Activated naive CD8-positive, alpha-beta T cell treated with anti-CD3 and anti-CD28 coated beads, Interleukin-2, amount 50 U/mL, for 24 hours (primary cell): ENCODE data around the gene ZBP1.

Source experiments
- ATAC-seq: fragments of 150-1000 bp; cut with Tn5 transposase; one replicate; pipeline ENCODE4 v1.10.0; 2021
- DNase-seq: peaks from one replicate; pipeline ENCODE4 v3.0.0; 2021
- H3K27ac Mint-ChIP-seq: one replicate; pipeline ENCODE4 v1.8.0; 2021; ENCODE audit warnings: mild to moderate bottlenecking, mixed read lengths
- H3K27me3 Mint-ChIP-seq: one replicate; pipeline ENCODE4 v1.8.0; 2021; ENCODE audit warnings: mixed read lengths
- H3K36me3 Mint-ChIP-seq: one replicate; pipeline ENCODE4 v1.8.0; 2021; ENCODE audit warnings: low read depth, mixed read lengths
- H3K4me1 Mint-ChIP-seq: one replicate; pipeline ENCODE4 v1.8.0; 2021; ENCODE audit warnings: mixed read lengths
- H3K4me3 Mint-ChIP-seq: one replicate; pipeline ENCODE4 v1.8.0; 2021; ENCODE audit warnings: mild to moderate bottlenecking, moderate library complexity, mixed read lengths
- H3K9me3 Mint-ChIP-seq: one replicate; pipeline ENCODE4 v1.8.0; 2021; ENCODE audit warnings: mixed read lengths

The ZBP1 gene

DNA sequence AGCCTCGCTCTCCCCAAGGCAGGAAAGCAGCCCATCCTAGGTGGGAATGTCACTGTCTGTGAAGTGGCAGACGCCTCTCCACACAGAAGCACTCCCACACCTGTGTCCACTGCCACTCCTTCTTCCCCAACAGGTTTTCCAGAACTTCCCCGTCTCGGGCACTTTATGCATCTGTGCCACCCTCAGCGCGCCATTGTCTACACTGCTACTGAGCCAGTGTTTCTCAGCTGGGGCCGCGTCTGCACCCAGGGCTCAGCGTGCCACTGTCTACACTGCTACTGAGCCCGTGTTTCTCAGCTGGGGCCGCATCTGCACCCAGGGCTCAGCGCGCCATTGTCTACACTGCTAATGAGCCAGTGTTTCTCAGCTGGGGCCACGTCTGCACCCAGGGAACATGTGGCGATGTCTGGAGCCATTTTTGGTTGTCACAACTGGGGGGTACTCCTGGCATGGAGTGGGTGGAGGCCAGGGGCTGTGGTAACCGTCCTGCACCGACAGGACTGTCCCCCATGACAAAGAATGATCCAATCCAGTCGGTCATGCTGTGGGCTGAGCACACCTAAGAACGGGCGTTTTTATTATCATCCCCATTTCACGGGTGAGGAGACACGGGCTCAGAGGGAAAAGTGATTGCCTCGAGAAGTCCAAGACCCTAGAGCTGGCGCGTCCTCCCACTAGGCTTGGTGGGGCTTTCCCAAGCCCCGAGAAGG, 41.7 kb upstream of the ZBP1 start:
- H3K4me3 Mint-ChIP-seq: no peak overlapping the region
- peaks cover 20% of the 10 kb centered on the region for H3K4me1 Mint-ChIP-seq

DNA sequence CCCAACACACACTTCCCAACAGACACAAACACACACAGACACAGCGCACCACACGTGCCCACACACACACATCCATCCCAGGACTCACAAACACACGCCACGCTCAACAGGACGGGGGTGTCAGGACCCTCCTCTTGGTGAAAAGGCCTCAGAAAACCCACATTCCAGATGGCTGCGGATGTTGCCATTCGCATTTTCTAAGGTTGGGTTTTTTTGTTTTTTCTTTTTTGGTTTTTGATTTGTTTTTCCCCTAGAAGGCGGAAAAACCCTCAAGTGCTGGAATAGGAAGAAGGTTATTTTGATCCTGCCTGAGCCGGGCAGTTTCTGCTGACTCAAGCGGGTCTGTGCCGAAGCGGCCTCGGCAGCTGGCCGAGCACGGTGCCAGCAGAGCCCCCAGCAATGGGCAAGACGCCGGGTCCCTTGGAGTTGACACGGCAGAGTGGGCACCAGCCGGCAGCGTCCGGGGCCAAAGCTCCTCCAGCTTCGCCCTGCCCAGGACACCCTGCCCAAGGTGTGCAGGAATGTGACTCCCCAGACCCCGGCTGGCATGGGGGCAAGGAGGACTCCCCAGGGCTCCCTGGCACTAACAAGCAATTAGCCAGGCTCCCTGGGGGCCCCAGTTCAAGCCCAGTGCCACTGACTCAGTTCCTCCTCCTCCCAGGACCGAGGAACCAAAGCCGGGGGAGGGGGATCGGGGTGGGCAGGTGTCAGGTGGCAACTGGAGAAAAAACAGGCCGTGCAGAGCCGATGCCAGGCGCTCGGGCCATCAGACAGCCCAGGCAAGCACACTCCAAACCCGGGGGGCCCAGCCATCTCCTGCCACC, 40.9 kb upstream of the ZBP1 start:
- no peaks in the 10 kb centered on the region for H3K36me3 Mint-ChIP-seq
- no peak overlapping the region for H3K4me3 Mint-ChIP-seq
- DNase-seq: no peak
- H3K27me3 Mint-ChIP-seq: no peaks in the 10 kb centered on the region
- peaks cover 20% of the 10 kb centered on the region for H3K4me1 Mint-ChIP-seq
- no peak for ATAC-seq
- no peak overlapping the region for H3K27ac Mint-ChIP-seq
- no peaks in the 10 kb centered on the region for H3K9me3 Mint-ChIP-seq

More for the DNA sequence above, 41.7 kb upstream of the ZBP1 start:
- Mint-ChIP-seq H3K9me3 (no peaks in the 10 kb centered on the region), H3K27ac (no peak overlapping the region), H3K27me3 (no peaks in the 10 kb centered on the region), H3K36me3 (no peaks in the 10 kb centered on the region)
- ATAC-seq (no peak), DNase-seq (no peak)

DNA sequence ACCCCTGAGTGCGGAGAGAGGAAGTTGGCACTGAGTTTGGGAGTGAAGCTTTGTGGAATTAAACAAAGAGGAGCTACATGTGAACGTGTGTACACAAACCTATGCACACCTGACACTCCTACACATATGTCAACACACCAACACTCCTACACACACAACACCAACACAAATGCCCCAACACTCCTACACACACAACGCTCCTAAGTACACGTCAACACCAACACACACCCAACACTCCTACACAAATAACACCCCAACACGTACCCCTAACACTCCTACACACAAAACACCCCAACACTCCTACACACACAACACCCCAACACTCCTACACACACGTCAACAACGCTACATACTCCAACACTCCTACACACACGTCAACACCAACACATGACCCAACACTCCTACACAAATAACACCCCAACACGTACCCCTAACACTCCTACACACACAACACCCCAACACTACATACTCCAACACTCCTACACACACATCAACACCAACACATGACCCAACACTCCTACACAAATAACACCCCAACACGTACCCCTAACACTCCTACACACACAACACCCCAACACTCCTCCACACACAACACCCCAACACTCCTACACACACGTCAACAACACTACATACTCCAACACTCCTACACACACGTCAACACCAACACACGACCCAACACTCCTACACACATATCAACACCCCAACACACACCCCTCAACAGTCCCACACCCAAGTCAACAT, 40.1 kb upstream of the ZBP1 start:
- H3K36me3 Mint-ChIP-seq: no peaks in the 10 kb centered on the region
- no peaks in the 10 kb centered on the region for H3K27me3 Mint-ChIP-seq
- no peak overlapping the region for H3K27ac Mint-ChIP-seq
- H3K4me3 Mint-ChIP-seq: no peak overlapping the region
- H3K9me3 Mint-ChIP-seq: no peaks in the 10 kb centered on the region
- DNase-seq: no peak
- ATAC-seq: no peak
- H3K4me1 Mint-ChIP-seq: peaks cover 20% of the 10 kb centered on the region

DNA sequence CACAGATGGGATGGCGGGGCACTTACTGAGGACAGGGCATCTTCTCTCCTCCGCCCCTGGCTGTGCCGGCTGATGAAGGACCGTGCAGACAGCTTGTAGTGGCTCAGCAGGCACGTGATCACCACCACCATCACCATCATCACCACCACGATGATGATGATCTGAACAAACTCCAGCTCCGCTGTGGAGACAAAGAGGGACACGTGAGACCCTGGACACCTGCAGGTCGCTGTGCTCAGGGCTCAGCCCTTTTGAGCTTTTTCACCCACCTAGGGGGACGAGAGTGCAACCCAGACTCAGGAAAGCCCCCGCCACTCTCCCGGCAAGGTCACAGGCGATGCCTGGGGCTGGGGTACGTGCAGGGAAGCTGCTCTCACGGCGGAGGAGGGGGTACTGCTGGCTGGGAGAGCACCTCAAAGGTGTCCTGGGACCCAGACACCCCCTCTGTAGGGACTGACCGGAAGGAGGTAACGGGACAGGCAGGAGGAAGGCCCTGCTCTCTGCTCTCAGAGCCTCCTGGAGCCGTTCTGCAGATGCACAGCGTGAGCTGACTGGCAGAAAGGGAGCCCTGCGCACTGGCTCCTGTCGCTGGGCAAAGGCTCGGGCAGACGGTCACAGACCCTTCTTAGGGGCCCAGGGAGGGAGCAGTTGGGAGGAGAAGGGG, 39.4 kb upstream of the ZBP1 start:
- Mint-ChIP-seq H3K9me3 (no peaks in the 10 kb centered on the region), H3K4me1 (peaks cover 20% of the 10 kb centered on the region), H3K27ac (no peak overlapping the region), H3K36me3 (no peaks in the 10 kb centered on the region), H3K4me3 (no peak overlapping the region), H3K27me3 (no peaks in the 10 kb centered on the region)
- no peak for ATAC-seq
- DNase-seq: no peak

DNA sequence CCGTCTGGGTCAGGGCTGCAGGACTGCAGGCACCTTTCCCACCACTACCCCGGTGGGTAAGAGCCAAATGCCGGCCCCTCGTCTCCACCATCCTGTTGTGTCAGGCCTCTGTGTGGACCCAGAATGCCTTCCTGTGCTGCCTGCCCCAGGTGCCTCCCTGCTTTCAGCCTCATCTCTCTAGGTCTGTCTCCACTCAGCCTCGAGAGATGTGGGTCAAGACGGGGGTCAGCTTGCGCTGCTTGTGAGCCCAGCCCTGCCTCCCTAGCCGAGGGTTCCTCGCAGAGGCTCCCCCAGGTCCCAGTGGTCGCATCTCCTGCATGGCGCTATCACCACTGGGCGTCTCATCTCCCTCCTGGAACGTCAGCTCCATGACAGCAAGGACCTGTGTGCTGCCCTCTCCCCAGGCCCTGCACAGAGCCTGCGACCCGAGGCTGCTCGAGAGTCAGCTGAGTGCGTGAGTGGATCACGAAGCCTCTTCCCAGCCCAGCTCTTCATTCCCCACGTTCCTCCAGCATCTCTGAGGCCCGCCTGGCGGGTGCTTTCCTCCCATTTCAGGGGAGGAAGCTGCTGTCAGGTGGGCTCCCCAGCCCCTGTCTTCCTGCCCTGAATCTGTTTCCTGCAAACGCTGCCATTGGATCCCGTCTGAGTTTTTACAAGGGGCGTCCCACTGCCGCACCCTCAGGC, 38.7 kb upstream of the ZBP1 start:
- ATAC-seq: no peak
- no peaks in the 10 kb centered on the region for H3K9me3 Mint-ChIP-seq
- DNase-seq: no peak
- no peak overlapping the region for H3K27ac Mint-ChIP-seq
- H3K4me3 Mint-ChIP-seq: no peak overlapping the region
- H3K4me1 Mint-ChIP-seq: peaks cover 24% of the 10 kb centered on the region
- no peaks in the 10 kb centered on the region for H3K27me3 Mint-ChIP-seq
- no peaks in the 10 kb centered on the region for H3K36me3 Mint-ChIP-seq

DNA sequence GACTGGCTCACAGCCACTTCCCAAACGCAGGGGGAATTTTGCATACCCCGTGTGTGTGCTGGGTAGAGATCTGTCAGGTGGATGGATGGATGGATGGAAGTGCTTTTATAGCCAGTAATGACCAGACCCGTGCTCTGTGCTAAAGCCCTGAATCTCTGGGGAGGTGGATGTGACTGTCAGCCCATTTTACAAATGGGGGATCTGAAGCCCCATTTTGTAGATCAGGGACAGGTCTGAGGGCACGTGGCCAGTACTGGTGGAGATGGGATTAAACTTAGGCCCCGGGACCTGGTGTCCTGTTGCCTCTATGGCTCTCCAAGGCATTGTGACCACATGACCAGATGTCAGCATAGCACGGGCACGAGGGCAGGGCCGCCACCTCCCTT, 38.2 kb upstream of the ZBP1 start:
- Mint-ChIP-seq H3K9me3 (no peaks in the 10 kb centered on the region), H3K27me3 (no peaks in the 10 kb centered on the region), H3K36me3 (no peaks in the 10 kb centered on the region), H3K4me1 (peaks cover 24% of the 10 kb centered on the region), H3K4me3 (no peak overlapping the region), H3K27ac (no peak overlapping the region)
- ATAC-seq: no peak
- no peak for DNase-seq

DNA sequence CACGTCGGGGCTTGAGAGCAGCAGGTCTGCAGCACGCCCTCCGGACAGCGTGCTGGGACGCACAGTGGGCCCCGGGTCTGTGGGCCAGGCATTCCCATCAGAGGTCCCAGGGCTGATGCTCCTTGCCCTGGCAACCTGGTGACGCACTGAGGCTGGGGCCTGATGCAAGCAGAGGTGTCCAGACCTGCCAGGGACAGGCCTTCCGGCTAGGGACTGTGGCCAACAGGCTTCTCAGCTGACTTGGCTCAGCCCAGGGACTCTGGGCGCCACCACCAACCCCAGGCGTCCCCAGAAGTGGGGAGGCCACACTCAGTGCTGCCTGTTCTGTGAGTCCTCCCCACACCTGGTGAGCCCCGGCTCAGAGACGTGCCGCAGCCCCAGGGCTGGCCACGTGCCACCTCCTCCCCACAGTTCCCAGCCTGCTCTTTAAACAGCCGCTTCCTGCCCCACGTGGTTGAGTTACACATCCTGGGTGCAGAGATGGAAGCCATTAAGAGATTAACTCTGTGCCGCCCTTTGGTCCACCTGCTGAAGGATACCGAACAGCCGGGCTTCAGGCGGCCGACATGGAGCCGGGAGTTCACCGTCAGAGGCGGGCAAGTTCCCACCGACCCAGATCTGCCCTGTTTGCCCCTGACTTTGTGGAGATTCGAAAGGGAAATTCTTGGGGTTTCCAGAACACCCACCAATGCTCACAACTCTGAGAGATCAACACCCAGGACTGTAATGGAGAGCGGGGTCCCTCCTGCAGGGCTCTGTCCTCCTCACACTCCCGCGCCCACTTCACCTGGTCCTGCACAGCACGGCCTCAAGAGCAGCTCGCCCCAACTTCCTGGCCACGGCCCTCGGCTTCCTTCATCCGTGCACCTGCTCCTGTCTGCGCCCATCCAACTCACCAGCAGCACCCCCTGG, 37.6 kb upstream of the ZBP1 start:
- ATAC-seq: peak; percentile 44
- Mint-ChIP-seq H3K4me3 (no peak overlapping the region), H3K27me3 (no peaks in the 10 kb centered on the region), H3K4me1 (peaks cover 24% of the 10 kb centered on the region), H3K9me3 (no peaks in the 10 kb centered on the region), H3K27ac (peak overlapping the region; percentile 71), H3K36me3 (no peaks in the 10 kb centered on the region)
- DNase-seq: peak; percentile 46

DNA sequence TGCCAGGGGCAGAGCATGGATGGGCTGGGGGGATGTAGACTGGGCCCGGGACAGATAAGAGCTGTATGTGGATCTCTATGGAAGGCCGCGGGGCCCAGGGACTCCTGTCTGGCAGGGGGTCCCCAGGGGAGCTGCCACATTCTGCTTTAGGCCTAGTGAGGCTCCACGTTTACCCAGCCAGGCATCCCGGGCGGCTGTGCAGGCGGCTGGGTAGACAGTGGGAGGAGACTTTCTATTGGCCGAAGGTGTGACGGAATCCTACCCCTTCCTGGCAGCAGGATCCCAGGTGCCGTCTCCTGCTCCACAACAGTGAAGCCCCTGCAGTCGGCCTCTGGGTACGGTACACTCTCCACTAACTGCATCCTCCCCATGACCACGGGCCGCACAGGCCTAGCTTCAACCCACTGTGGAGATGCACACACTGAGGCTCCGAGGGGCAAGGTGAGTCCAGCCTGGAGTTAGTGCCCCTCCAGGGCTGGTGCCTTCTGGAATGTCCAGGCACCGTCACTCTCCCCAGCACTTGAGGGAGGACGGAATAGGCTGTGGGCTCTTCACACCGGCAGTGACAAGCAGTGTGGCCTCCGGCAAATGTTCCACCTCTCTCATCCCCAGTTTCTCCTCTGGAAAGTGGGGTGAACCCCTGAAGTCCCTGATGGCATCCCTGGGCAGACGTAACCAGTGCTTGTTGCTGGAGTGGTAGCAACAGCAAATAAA, 36.8 kb upstream of the ZBP1 start:
- H3K9me3 Mint-ChIP-seq: no peaks in the 10 kb centered on the region
- no peaks in the 10 kb centered on the region for H3K27me3 Mint-ChIP-seq
- H3K27ac Mint-ChIP-seq: no peak overlapping the region
- peaks cover 24% of the 10 kb centered on the region for H3K4me1 Mint-ChIP-seq
- H3K36me3 Mint-ChIP-seq: no peaks in the 10 kb centered on the region
- ATAC-seq (no peak), DNase-seq (no peak)
- H3K4me3 Mint-ChIP-seq: no peak overlapping the region

DNA sequence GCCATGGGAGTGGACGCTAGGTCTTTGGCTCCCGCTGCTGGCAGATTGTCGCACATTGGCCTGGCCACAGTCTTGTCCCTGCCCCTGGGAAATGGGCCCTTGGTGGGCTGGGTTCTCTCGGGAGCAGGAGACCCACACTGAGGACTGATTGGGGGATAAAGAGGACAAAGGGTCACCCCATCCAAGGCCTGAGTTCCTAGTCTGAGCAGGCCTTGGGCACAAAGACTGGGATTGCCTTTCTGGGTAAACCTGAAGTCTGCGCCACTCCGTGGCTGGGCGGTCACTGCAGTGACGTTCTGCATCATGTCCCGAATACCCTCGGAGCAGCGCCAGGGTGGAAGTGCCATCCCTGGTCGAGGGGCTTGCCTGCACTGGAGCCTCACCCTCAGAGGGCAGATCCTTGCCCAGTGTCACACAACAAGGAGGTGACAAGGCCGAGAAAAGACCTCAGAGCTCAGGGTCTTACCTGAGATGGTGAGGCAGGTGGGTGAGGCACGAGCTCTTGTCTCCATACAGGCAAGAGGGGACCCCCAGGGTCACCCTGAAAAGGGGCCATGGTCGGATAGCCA, 36.1 kb upstream of the ZBP1 start:
- no peak for DNase-seq
- H3K4me1 Mint-ChIP-seq: peaks cover 24% of the 10 kb centered on the region

DNA sequence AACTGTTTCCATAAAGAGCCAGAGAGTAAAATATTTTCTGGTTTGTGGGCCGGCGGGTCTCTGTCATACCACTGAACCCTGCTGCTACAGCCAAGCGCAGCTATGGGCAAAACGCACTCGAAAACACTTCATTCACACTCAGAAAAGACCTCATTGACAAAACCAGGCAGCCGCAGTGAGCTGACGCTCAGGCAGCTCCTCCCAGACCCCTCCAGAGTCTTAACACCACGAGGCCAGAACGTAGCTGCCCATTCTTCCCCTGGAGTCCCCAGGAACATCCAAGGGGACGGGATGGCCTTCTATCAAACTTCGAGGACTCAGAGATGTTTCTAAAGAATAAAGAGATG, 35.6 kb upstream of the ZBP1 start:
- ATAC-seq: no peak

More for the DNA sequence above, 36.1 kb upstream of the ZBP1 start:
- H3K27ac Mint-ChIP-seq: no peak overlapping the region
- H3K4me3 Mint-ChIP-seq: no peak overlapping the region
- ATAC-seq: no peak
- peaks cover 2% of the 10 kb centered on the region for H3K36me3 Mint-ChIP-seq
- H3K27me3 Mint-ChIP-seq: no peaks in the 10 kb centered on the region
- H3K9me3 Mint-ChIP-seq: no peaks in the 10 kb centered on the region

DNA sequence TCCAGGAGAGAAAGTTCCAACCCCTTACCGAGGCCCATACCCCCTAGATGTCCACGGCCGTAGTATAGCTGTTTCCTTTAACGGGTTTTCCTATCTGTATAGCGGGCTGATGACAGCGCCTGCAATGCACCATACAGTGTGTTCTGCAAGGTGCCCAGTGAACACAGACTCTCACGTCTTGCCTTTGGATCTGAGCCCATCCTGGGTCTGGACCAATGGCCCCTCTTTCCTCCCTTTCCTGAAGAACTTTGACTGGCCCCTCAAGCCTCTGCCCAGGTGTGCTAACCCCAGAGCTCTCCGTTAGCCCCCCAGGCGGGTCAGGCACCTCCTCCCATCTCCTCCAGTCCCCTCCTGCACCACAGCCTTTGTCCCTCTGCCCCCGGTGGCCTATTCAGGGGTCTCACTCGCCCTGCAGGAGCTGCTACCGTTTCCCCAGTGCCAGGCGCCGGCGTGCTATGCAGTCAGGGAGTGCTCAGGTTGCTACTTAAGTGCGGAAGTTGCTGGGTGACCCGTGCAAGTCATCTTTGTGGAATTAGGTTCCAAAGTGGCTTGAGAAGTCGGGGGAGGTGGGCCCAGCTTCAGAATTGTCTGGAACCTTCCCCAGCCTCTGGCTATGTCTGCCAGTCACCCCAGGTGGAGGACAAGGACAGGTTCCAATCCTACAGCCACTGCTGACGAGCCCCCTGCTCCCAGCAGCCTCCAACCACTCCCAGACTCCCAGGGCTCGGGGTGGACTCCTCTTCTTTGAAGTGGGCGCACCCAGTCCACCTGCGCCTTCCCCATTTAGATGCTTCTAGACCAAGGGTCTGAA, 35.0 kb upstream of the ZBP1 start:
- Mint-ChIP-seq H3K27ac (no peak overlapping the region), H3K4me1 (peaks cover 24% of the 10 kb centered on the region), H3K9me3 (no peaks in the 10 kb centered on the region), H3K27me3 (no peaks in the 10 kb centered on the region), H3K4me3 (no peak overlapping the region), H3K36me3 (peaks cover 2% of the 10 kb centered on the region)
- DNase-seq (no peak), ATAC-seq (no peak)

More for the DNA sequence above, 35.6 kb upstream of the ZBP1 start:
- H3K4me1 Mint-ChIP-seq: peaks cover 24% of the 10 kb centered on the region
- H3K9me3 Mint-ChIP-seq: no peaks in the 10 kb centered on the region
- no peak for DNase-seq
- no peak overlapping the region for H3K27ac Mint-ChIP-seq
- H3K36me3 Mint-ChIP-seq: peaks cover 2% of the 10 kb centered on the region
- H3K4me3 Mint-ChIP-seq: no peak overlapping the region
- H3K27me3 Mint-ChIP-seq: no peaks in the 10 kb centered on the region

DNA sequence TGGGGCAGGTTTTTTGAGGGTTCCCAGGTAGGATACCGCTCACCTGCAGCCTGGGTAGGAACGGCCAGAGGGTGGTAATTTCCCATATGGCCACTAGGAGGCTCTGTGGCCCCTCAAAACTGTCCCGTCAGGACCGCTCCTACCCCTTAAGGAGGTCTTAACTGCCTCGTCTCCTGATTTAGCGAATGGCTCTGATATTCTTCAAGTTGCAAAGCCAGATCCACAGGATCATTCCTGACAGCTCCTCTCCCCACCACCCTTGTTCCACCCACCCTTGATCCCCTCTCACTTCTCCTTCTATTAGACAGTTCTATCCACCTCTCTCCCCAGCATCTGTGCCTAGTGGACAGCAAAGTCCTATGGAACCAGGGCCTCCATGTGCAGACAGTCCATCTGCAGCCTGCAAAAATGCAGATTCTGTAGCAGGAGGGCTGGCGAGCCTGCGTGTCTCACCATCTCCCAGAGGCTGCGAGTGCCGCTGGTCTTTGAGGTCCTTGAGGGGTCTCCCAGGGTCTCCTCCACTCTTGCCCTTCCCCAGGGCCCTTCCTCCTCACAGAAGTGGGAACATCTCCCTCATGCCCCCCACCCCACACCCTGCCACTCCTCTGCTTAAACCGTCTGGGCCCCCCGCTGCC, 34.3 kb upstream of the ZBP1 start:
- Mint-ChIP-seq H3K27ac (no peak overlapping the region), H3K4me1 (peaks cover 24% of the 10 kb centered on the region), H3K27me3 (no peaks in the 10 kb centered on the region), H3K36me3 (peaks cover 2% of the 10 kb centered on the region), H3K9me3 (no peaks in the 10 kb centered on the region), H3K4me3 (no peak overlapping the region)
- peak; percentile 66 for ATAC-seq
- peak; percentile 64 for DNase-seq
